GM21717 (cell line): ENCODE data around the gene USP17L15.
"Not testable (repeated sequence)": the region's sequence is repeated elsewhere in the genome, so short reads cannot be mapped to it uniquely, and the experiment has no call there.

Source experiments
- ATAC-seq: cut with Tn5 transposase; IDR thresholded peaks from one replicate; pipeline ENCODE4 v1.9.1; 2021; ENCODE audit warnings: mild to moderate bottlenecking, moderate library complexity; ENCODE audit not compliant: unreplicated experiment

Gene USP17L15

GRCh38 chr4:9234085-9234484 is at the start of gene USP17L15:
Gene USP17L15 (plus strand): TSS chr4:9234385. CDS start chr4:9234385, 0 bp downstream.
- ATAC-seq, result not testable (repeated sequence)

GRCh38 chr4:9210357-9210756 is 23.8 kb upstream of the USP17L15 start, which contains the start of gene USP17L10:
Gene USP17L10 (plus strand): TSS chr4:9210657. CDS start chr4:9210657, 0 bp downstream.
- not testable (repeated sequence) for ATAC-seq

GRCh38 chr4:9214701-9215100 is 19.5 kb upstream of the USP17L15 start:
- not testable (repeated sequence) for ATAC-seq

GRCh38 chr4:9215105-9215504 is 19.1 kb upstream of the USP17L15 start, which contains the start of gene USP17L11:
Gene USP17L11 (plus strand): TSS chr4:9215405. CDS start chr4:9215405, 0 bp downstream.
- ATAC-seq, result not testable (repeated sequence)

- not testable (repeated sequence) for ATAC-seq
These were observed 14.3 kb upstream of the USP17L15 start, which contains the start of gene USP17L12 for GRCh38 chr4:9219852-9220251. Gene USP17L12 (plus strand): TSS chr4:9220152. CDS start chr4:9220152, 0 bp downstream.

GRCh38 chr4:9224596-9224995 is 9.6 kb upstream of the USP17L15 start, which contains the start of gene USP17L13:
Gene USP17L13 (plus strand): TSS chr4:9224896. CDS start chr4:9224896, 0 bp downstream.
- ATAC-seq, result not testable (repeated sequence)

GRCh38 chr4:9230249-9230648 is 3.9 kb upstream of the USP17L15 start:
- not testable (repeated sequence) for ATAC-seq

GRCh38 chr4:9238461-9238860 is 4.3 kb downstream of the USP17L15 start:
- not testable (repeated sequence) for ATAC-seq

- not testable (repeated sequence) for ATAC-seq
These were observed 9.4 kb downstream of the USP17L15 start, which contains the start of gene USP17L17 for GRCh38 chr4:9243579-9243978. Gene USP17L17 (plus strand): TSS chr4:9243879. CDS start chr4:9243879, 0 bp downstream.

GRCh38 chr4:9247953-9248680 is 13.9 kb downstream of the USP17L15 start, which contains the start of gene USP17L18:
Gene USP17L18 (plus strand): TSS chr4:9248630. CDS start chr4:9248630, 0 bp downstream.
- ATAC-seq, result not testable (repeated sequence)

GRCh38 chr4:9253078-9253477 is 18.9 kb downstream of the USP17L15 start, which contains the start of gene USP17L19:
Gene USP17L19 (plus strand): TSS chr4:9253378. CDS start chr4:9253378, 0 bp downstream.
- not testable (repeated sequence) for ATAC-seq

GRCh38 chr4:9257824-9258223 is 23.6 kb downstream of the USP17L15 start, which contains the start of gene USP17L20:
Gene USP17L20 (plus strand): TSS chr4:9258124. CDS start chr4:9258124, 0 bp downstream.
- not testable (repeated sequence) for ATAC-seq

- ATAC-seq, result not testable (repeated sequence)
These were observed 28.4 kb downstream of the USP17L15 start, which contains the start of gene USP17L21 for GRCh38 chr4:9262572-9262971. Gene USP17L21 (plus strand): TSS chr4:9262872. CDS start chr4:9262872, 0 bp downstream.

- not testable (repeated sequence) for ATAC-seq
These were observed 33.1 kb downstream of the USP17L15 start, which contains the start of gene USP17L22 for GRCh38 chr4:9267319-9267718. Gene USP17L22 (plus strand): TSS chr4:9267619. CDS start chr4:9267619, 0 bp downstream.

- not testable (repeated sequence) for ATAC-seq
These were observed 37.5 kb downstream of the USP17L15 start for GRCh38 chr4:9271719-9272118.
